Hepatocyte (in vitro differentiated cells): ENCODE data around the gene ENTHD1.

Experiments used
- EZH2 ChIP-seq: fragments of 200-600 bp; sonication (generic); IDR thresholded peaks from 2 replicates; pipeline ENCODE4 v1.6.1; 2016; ENCODE audit warnings: antibody characterized with exemption, mild to moderate bottlenecking, borderline replicate concordance
- TF ChIP-seq, protein P1 (sequence below): fragments of 200-600 bp; sonication (generic); IDR thresholded peaks from 2 replicates; pipeline ENCODE4 v1.5.1; 2016; ENCODE audit warnings: antibody characterized with exemption, mild to moderate bottlenecking; ENCODE audit not compliant: poor library complexity

GRCh38 chr22:39868741-39869140 is 24.8 kb downstream of the ENTHD1 start:
- TF ChIP-seq, protein P1, sequence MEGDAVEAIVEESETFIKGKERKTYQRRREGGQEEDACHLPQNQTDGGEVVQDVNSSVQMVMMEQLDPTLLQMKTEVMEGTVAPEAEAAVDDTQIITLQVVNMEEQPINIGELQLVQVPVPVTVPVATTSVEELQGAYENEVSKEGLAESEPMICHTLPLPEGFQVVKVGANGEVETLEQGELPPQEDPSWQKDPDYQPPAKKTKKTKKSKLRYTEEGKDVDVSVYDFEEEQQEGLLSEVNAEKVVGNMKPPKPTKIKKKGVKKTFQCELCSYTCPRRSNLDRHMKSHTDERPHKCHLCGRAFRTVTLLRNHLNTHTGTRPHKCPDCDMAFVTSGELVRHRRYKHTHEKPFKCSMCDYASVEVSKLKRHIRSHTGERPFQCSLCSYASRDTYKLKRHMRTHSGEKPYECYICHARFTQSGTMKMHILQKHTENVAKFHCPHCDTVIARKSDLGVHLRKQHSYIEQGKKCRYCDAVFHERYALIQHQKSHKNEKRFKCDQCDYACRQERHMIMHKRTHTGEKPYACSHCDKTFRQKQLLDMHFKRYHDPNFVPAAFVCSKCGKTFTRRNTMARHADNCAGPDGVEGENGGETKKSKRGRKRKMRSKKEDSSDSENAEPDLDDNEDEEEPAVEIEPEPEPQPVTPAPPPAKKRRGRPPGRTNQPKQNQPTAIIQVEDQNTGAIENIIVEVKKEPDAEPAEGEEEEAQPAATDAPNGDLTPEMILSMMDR, result no peak
- TF ChIP-seq EZH2, result no peak
